ENCODE data around the gene ADARB1.

GRCh38 chr21:45263534-45263933 is 189.2 kb downstream of the ADARB1 start:
- no peak for TF ChIP-seq CTCF (IDR thresholded peaks at IDR 0.05; ENCODE audit: borderline replicate concordance, extremely low read depth, low read length, poor library complexity, severe bottlenecking)
- TF ChIP-seq EZH2 (IDR thresholded peaks at IDR 0.05; ENCODE audit: borderline replicate concordance, low read depth, low read length, severe bottlenecking) = no peak
